Nephron (organoid): ENCODE measurements around the gene OBSL1.

Experiments used
- H3K27ac Mint-ChIP-seq, 3 experiments: 2 replicates each; pipeline ENCODE4 v1.8.0; 2020; ENCODE audit warnings: mixed read lengths in 3 of 3, mild to moderate bottlenecking in 2 of 3, moderate library complexity in 1 of 3
- H3K27me3 Mint-ChIP-seq: 2 replicates; pipeline ENCODE4 v1.8.0; 2021; ENCODE audit warnings: low read depth, mild to moderate bottlenecking, moderate library complexity, mixed read lengths
- H3K36me3 Mint-ChIP-seq: 2 replicates; pipeline ENCODE4 v1.8.0; 2020; ENCODE audit warnings: low read depth, mixed read lengths
- H3K4me1 Mint-ChIP-seq: 2 replicates; pipeline ENCODE4 v1.8.0; 2020; ENCODE audit warnings: mixed read lengths
- H3K4me3 Mint-ChIP-seq, 3 experiments: 2 replicates each; pipeline ENCODE4 v1.8.0; 2020; ENCODE audit warnings: mild to moderate bottlenecking in 3 of 3, mixed read lengths in 3 of 3, moderate library complexity in 2 of 3
- H3K9me3 Mint-ChIP-seq: 2 replicates; pipeline ENCODE4 v1.8.0; 2020; ENCODE audit warnings: mixed read lengths
- TF ChIP-seq, protein P1 (sequence below), 3 experiments: fragments of 200-600 bp; sonication (generic); IDR thresholded peaks; one replicate each; pipeline ENCODE4 v1.5.0; 2021; ENCODE audit warnings: antibody characterized with exemption in 3 of 3; ENCODE audit not compliant: unreplicated experiment in 3 of 3

Gene OBSL1

GRCh38 chr2:219533930-219534661 is 37.2 kb downstream of the OBSL1 start:
- peaks cover 28% of the 10 kb centered on the region for H3K27me3 Mint-ChIP-seq
- no peak overlapping the region for H3K27ac Mint-ChIP-seq
- H3K4me3 Mint-ChIP-seq = no peak overlapping the region
- H3K4me1 Mint-ChIP-seq = peaks cover 7% of the 10 kb centered on the region
- TF ChIP-seq, protein P1, sequence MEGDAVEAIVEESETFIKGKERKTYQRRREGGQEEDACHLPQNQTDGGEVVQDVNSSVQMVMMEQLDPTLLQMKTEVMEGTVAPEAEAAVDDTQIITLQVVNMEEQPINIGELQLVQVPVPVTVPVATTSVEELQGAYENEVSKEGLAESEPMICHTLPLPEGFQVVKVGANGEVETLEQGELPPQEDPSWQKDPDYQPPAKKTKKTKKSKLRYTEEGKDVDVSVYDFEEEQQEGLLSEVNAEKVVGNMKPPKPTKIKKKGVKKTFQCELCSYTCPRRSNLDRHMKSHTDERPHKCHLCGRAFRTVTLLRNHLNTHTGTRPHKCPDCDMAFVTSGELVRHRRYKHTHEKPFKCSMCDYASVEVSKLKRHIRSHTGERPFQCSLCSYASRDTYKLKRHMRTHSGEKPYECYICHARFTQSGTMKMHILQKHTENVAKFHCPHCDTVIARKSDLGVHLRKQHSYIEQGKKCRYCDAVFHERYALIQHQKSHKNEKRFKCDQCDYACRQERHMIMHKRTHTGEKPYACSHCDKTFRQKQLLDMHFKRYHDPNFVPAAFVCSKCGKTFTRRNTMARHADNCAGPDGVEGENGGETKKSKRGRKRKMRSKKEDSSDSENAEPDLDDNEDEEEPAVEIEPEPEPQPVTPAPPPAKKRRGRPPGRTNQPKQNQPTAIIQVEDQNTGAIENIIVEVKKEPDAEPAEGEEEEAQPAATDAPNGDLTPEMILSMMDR (IDR thresholded peaks at IDR 0.05; ENCODE audit: unreplicated experiment in 3 of 3) = no peak
- H3K36me3 Mint-ChIP-seq = peaks cover 4% of the 10 kb centered on the region
- H3K9me3 Mint-ChIP-seq = no peaks in the 10 kb centered on the region

- Mint-ChIP-seq H3K36me3 (no peaks in the 10 kb centered on the region), H3K9me3 (no peaks in the 10 kb centered on the region), H3K4me3 (no peak overlapping the region), H3K4me1 (peaks cover 7% of the 10 kb centered on the region), H3K27me3 (peaks cover 42% of the 10 kb centered on the region), H3K27ac (no peak overlapping the region)
- TF ChIP-seq, protein P1 (IDR thresholded peaks at IDR 0.05; ENCODE audit: unreplicated experiment in 3 of 3) = no peak
Observed at GRCh38 chr2:219532378-219532649, 39.0 kb downstream of the OBSL1 start.

GRCh38 chr2:219531639-219532377 is 39.5 kb downstream of the OBSL1 start:
- TF ChIP-seq, protein P1 (IDR thresholded peaks at IDR 0.05; ENCODE audit: unreplicated experiment in 3 of 3) = no peak
- Mint-ChIP-seq H3K36me3 (no peaks in the 10 kb centered on the region), H3K27me3 (peaks cover 42% of the 10 kb centered on the region), H3K9me3 (no peaks in the 10 kb centered on the region), H3K4me3 (no peak overlapping the region), H3K27ac (no peak overlapping the region), H3K4me1 (peaks cover 9% of the 10 kb centered on the region)

DNA sequence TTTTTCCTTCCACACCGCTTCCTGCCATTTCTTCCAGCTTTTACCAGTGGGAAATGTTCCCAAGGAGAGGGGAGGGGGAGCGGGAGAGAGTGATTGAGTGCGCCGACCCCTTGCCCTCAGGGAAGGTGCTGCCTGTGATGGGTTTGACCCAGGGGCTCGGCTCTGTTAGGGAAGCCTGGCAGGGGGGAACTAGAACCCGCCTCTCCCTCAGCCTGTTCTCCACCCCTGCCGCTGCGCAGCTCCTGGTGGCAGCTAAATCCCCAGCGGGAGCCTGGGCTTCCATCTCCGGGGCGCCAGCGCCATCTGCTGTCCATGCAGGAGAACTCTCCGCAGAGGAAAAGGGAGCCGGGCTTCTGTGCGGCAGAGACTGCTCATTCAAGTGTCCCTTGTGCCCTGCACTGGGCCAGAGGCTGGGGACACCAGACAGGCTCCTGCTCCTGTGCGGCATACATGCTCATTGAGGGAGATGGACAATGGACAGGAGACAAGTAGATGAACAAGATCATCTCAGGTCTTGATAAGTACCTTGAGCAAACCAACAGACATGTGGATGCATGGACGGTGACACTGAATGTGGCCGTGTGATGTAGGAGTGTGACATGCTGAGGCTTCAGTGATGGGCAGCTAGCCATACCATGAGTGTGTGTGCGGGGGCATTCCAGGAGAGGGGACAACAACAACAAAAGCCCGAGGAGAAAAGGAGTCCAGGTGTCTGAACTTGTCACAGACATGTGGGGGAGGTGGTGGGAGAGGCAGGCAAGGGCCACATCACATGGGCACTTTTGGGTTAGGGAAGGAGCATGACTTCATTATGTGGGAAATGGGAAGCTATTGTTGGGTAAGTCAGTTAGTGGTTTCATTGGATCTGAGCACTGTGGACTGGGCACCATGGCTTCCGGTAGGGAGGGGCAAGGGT is 41.0 kb downstream of the OBSL1 start:
- Mint-ChIP-seq H3K27me3 (peaks cover 52% of the 10 kb centered on the region), H3K36me3 (no peaks in the 10 kb centered on the region), H3K4me3 (peak overlapping the region in 1 of 3 experiments; percentile 44), H3K4me1 (peaks cover 23% of the 10 kb centered on the region), H3K9me3 (no peaks in the 10 kb centered on the region), H3K27ac (no peak overlapping the region)
- TF ChIP-seq, protein P1 (IDR thresholded peaks at IDR 0.05; ENCODE audit: unreplicated experiment in 3 of 3) = peak; percentile 97 to 99 (median 97)

DNA sequence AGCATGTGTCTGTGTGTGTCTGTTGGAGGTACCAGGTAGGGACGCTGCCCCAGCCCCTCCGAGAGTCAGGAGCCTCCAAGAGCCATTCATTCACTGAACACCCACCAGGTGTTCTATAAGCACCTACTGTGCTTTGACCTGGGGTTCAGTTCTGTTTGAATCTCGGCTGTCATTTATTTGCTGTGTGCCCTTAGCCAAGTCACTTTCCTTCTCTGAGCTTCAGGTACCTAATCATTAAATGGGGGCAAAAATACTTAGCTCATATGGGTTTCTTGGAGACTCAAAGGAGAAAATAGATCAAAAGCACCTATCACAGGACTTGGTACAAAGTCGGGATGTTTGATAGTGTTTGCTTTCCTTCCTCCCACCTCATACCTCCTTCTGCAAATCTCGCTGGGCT is 43.9 kb downstream of the OBSL1 start:
- TF ChIP-seq, protein P1 (IDR thresholded peaks at IDR 0.05; ENCODE audit: unreplicated experiment in 3 of 3) = no peak
- Mint-ChIP-seq H3K4me3 (no peak overlapping the region), H3K27me3 (peaks cover 55% of the 10 kb centered on the region), H3K4me1 (peaks cover 35% of the 10 kb centered on the region), H3K9me3 (no peaks in the 10 kb centered on the region), H3K27ac (peak overlapping the region in 2 of 3 experiments; percentile 18 to 78), H3K36me3 (no peaks in the 10 kb centered on the region)
